ENCODE results near the gene TMEM117. TPM values are rescaled to one million over a fixed set of nuclear protein-coding genes. Genes with fewer than 3 reads are reported as not detected.
A peak's percentile ranks its signal among the peaks of the same experiment; 100 is the strongest.

Gene TMEM117
- polyA plus RNA-seq, 1 donor (not counting 4 experiments of a cell fraction or from before 2014, with no cell fraction given), result 8.5 TPM

- H3K9ac ChIP-seq (ENCODE audit: control insufficient read depth, extremely low read depth, insufficient read depth, low read length), result no peak overlapping the region
- no peaks in the 10 kb centered on the region for H3K9me3 ChIP-seq (ENCODE audit: control insufficient read depth, low read depth, low read length)
- H3K27me3 ChIP-seq (ENCODE audit: control insufficient read depth, extremely low read depth, insufficient read depth, low read length), result no peaks in the 10 kb centered on the region
- H3K27ac ChIP-seq (ENCODE audit: control insufficient read depth, insufficient read depth, low read length), result no peak overlapping the region
- no peak for TF ChIP-seq CTCF (optimal IDR thresholded peaks at IDR 0.05 in 1 of 3, IDR thresholded peaks at IDR 0.05 in 1 of 3, conservative IDR thresholded peaks at IDR 0.05 in 1 of 3; ENCODE audit: extremely low read depth in 1 of 3, insufficient read depth in 2 of 3, low read length in 3 of 3)
- TF ChIP-seq EZH2 (IDR thresholded peaks at IDR 0.05; ENCODE audit: low read length), result no peak
- H3K36me3 ChIP-seq (ENCODE audit: control insufficient read depth in 2 of 2, extremely low read depth in 1 of 2, insufficient read depth in 2 of 2, low read length in 2 of 2), result no peaks in the 10 kb centered on the region
- DNase-seq (ENCODE audit: low read depth, low spot score) (peak; percentile 25), FAIRE-seq (peak; percentile 75)
- no peak overlapping the region for H2AFZ ChIP-seq (ENCODE audit: control insufficient read depth, low read length)
- peak overlapping the region; percentile 31 for H3K4me2 ChIP-seq (ENCODE audit: control insufficient read depth, extremely low read depth, insufficient read depth, low read depth, low read length)
- H3K4me3 ChIP-seq (ENCODE audit: control insufficient read depth in 2 of 3, extremely low read depth in 1 of 3, insufficient read depth in 2 of 3, low read depth in 1 of 3, low read length in 3 of 3), result no peak overlapping the region
- H3K9me1 ChIP-seq (ENCODE audit: control insufficient read depth, extremely low read depth, insufficient read depth, low read length), result no peaks in the 10 kb centered on the region
- no peaks in the 10 kb centered on the region for H4K20me1 ChIP-seq (ENCODE audit: control insufficient read depth, extremely low read depth, insufficient read depth, low read length)
- dilution Hi-C loops (cut with MboI; ENCODE audit: extremely low pct_ligation_motif_present, low sequenced_read_pairs), result no loop called here
- peaks cover 12% of the 10 kb centered on the region for H3K4me1 ChIP-seq (ENCODE audit: control insufficient read depth, extremely low read depth, insufficient read depth, low read length)
- H3K79me2 ChIP-seq (ENCODE audit: control insufficient read depth, insufficient read depth, low read length), result no peaks in the 10 kb centered on the region
Measured at GRCh38 chr12:44372259-44372658, 536.4 kb downstream of the TMEM117 start.

GRCh38 chr12:44375694-44376093, 539.8 kb downstream of the TMEM117 start:
- H3K9me3 ChIP-seq (ENCODE audit: control insufficient read depth, low read depth, low read length), result no peaks in the 10 kb centered on the region
- H3K27me3 ChIP-seq (ENCODE audit: control insufficient read depth, extremely low read depth, insufficient read depth, low read length), result no peaks in the 10 kb centered on the region
- dilution Hi-C loops (cut with MboI; ENCODE audit: extremely low pct_ligation_motif_present, low sequenced_read_pairs), result no loop called here
- H3K9me1 ChIP-seq (ENCODE audit: control insufficient read depth, extremely low read depth, insufficient read depth, low read length), result no peaks in the 10 kb centered on the region
- H3K36me3 ChIP-seq (ENCODE audit: control insufficient read depth in 2 of 2, extremely low read depth in 1 of 2, insufficient read depth in 2 of 2, low read length in 2 of 2), result no peaks in the 10 kb centered on the region
- no peak overlapping the region for H3K27ac ChIP-seq (ENCODE audit: control insufficient read depth, insufficient read depth, low read length)
- H3K4me1 ChIP-seq (ENCODE audit: control insufficient read depth, extremely low read depth, insufficient read depth, low read length), result peaks cover 12% of the 10 kb centered on the region
- FAIRE-seq (no peak), DNase-seq (ENCODE audit: low read depth, low spot score) (no peak)
- TF ChIP-seq CTCF (optimal IDR thresholded peaks at IDR 0.05 in 1 of 3, IDR thresholded peaks at IDR 0.05 in 1 of 3, conservative IDR thresholded peaks at IDR 0.05 in 1 of 3; ENCODE audit: extremely low read depth in 1 of 3, insufficient read depth in 2 of 3, low read length in 3 of 3) (no peak), EZH2 (IDR thresholded peaks at IDR 0.05; ENCODE audit: low read length) (no peak)
- H3K4me3 ChIP-seq (ENCODE audit: control insufficient read depth in 2 of 3, extremely low read depth in 1 of 3, insufficient read depth in 2 of 3, low read depth in 1 of 3, low read length in 3 of 3), result no peak overlapping the region
- H3K79me2 ChIP-seq (ENCODE audit: control insufficient read depth, insufficient read depth, low read length), result no peaks in the 10 kb centered on the region
- H2AFZ ChIP-seq (ENCODE audit: control insufficient read depth, low read length), result no peak overlapping the region
- no peaks in the 10 kb centered on the region for H4K20me1 ChIP-seq (ENCODE audit: control insufficient read depth, extremely low read depth, insufficient read depth, low read length)
- no peak overlapping the region for H3K9ac ChIP-seq (ENCODE audit: control insufficient read depth, extremely low read depth, insufficient read depth, low read length)
- H3K4me2 ChIP-seq (ENCODE audit: control insufficient read depth, extremely low read depth, insufficient read depth, low read depth, low read length), result no peak overlapping the region

Data from keratinocyte (primary cell).